HG02943 (cell line): ENCODE results near the gene NOC2L.
"Not testable (repeated sequence)": the region's sequence is repeated elsewhere in the genome, so short reads cannot be mapped to it uniquely, and the experiment has no call there.

Experiments used
- ATAC-seq: cut with Tn5 transposase; IDR thresholded peaks from one replicate; pipeline ENCODE4 v1.9.1; 2021; ENCODE audit warnings: mild to moderate bottlenecking, low read depth, moderate library complexity; ENCODE audit not compliant: unreplicated experiment

The NOC2L gene

GRCh38 chr1:907611-908451 is 51.2 kb downstream of the NOC2L start:
- ATAC-seq, result no peak

GRCh38 chr1:906600-907420 is 52.2 kb downstream of the NOC2L start:
- no peak for ATAC-seq

- no peak for ATAC-seq
Measured at GRCh38 chr1:905811-906599, 53.1 kb downstream of the NOC2L start.

DNA sequence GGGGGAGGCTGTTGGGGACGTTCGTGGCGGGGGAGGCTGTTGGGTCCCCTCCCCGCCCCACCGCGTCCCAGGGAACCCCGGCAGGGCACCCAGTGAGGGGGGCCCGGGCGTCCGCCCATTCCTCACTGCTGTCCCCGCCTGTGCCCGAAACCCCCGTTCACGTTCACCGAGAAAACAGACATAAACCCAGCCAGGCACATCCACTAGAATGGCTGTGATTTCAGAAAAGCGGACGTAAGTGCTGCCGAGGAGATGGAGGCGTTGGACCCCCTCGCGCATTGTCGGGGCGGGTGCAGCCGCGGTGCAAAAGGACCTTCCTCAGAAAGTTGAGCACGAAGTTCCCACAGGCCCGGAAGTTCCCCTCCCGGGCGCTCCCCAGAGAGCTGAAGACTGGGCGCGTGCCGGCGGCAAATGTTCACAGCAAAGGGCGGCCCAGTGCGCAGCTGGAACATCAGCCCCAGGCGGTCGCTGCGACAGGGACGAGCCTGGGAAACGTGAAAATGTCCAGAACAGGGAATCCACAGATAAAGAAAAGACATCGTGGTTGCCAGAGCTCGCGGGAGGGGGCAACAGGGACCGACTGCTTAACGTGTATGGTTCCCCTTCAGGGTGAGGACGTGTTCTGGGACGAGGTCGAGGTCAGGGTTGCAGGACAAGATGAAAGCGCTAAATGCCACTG is 53.8 kb downstream of the NOC2L start:
- ATAC-seq, result no peak

DNA sequence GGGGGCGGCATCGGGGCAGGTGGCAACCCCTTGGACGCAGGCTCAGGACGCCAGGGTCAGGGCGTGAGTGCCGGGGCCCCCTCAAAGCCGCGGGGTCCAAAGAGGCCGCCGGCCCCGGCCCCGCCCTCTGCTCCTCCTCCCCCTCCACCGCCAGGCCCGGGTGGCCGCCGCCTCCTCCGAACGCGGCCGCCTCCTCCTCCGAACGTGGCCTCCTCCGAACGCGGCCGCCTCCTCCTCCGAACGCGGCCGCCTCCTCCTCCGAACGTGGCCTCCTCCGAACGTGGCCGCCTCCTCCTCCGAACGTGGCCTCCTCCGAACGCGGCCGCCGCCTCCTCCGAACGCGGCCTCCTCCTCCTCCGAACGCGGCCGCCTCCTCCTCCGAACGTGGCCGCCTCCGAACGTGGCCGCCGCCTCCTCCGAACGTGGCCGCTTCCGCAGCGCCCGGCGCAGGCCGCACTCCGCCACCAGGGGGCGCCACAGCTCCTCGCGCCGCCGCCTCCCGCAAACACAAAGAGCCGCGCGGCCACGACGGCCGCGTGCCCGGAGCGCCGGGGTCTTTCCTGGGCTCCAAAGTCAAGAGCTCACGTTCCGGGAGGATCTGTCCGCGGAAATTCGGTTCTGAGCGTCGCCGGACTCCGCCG is 54.6 kb downstream of the NOC2L start:
- ATAC-seq, result no peak

GRCh38 chr1:903721-904271 is 55.3 kb downstream of the NOC2L start:
- no peak for ATAC-seq

DNA sequence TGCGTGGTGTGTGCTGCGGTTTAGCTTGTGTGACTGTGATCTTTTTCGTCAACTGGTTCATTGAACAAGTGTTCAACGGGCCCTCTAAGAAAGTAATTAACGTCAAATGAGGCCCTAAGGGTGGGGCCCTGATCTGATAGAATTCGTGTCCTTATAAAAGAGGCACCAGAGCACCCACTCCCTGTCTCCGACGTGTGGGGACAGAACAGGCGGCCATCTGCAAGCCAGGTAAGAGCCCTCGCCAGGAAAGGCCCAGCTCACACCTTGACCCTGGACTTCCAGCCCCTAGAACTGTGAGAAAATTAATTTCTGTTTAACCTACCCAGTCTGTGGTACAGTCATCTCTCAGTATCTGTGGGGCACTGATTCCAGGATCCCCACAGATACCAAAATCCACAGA is 55.8 kb downstream of the NOC2L start:
- no peak for ATAC-seq

GRCh38 chr1:902802-903201 is 56.3 kb downstream of the NOC2L start:
- no peak for ATAC-seq

- ATAC-seq, result no peak
Measured at GRCh38 chr1:901108-901859, 57.8 kb downstream of the NOC2L start.

- no peak for ATAC-seq
Measured at GRCh38 chr1:899636-900317, 59.3 kb downstream of the NOC2L start.

DNA sequence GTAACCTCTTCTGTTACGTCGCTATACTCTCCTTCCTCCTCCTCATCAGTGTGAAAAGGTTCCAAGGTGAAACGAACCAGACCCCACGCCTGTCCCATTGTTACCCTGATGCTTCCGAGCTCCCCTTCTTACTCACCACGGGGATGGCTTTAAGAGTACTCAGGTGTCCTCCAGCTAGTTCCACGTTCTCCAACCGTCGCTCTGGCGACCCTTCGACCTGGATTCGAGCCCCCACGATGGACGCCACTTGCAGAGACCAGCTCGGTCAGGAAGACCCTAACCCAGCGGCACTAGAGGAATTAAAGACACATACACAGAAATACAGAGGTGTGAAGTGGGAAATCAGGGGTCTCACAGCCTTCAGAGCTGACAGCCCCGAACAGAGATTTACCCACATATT is 61.1 kb downstream of the NOC2L start:
- not testable (repeated sequence) for ATAC-seq

- ATAC-seq, result no peak
Measured at GRCh38 chr1:897226-897625, 61.8 kb downstream of the NOC2L start.
